Activated CD8-positive, alpha-beta memory T cell treated with anti-CD3 and anti-CD28 coated beads, Interleukin-2, amount 50 U/mL, for 48 hours (primary cell): ENCODE data around the gene PRKG1.
"Not testable (repeated sequence)": the region's sequence is repeated elsewhere in the genome, so short reads cannot be mapped to it uniquely, and the experiment has no call there.

Experiments
- DNase-seq: peaks from one replicate; pipeline ENCODE4 v3.0.0-alpha.2; 2020

Gene PRKG1

DNA sequence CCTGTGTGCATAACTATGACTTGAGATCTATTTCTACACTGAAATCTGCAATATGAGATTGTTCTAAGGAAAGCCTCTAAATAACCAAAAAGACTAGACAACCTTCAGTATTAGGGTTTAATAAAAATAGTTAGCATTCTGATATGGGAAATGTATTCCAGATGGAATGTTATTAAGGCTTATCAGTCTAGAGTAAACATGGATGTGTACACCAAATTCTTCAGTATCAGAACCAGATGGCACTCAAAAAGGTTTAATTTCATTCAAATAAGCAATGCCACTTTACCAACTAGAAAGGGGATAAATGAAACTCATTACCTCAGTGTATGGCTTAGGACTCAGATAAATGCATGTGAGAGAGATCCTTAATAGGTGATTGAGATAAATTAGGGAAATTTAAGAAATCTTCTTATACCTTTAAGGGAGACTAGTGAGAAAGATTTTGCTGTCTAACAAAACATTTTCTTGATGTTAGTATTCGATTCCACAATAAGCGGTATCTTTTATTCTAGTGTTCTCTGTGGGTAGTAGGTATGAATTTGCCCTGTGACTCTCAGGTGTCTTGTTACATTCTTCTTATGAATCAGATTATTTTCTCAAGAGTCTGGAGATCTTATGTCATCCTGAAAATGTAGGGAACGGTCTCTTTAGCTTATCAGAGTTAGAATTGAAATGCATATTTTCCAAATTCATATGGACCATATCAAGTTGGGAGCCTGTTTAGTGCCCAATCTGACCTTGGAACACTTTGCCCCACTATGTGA, 159.2 kb downstream of the PRKG1 start:
- DNase-seq = no peak

DNA sequence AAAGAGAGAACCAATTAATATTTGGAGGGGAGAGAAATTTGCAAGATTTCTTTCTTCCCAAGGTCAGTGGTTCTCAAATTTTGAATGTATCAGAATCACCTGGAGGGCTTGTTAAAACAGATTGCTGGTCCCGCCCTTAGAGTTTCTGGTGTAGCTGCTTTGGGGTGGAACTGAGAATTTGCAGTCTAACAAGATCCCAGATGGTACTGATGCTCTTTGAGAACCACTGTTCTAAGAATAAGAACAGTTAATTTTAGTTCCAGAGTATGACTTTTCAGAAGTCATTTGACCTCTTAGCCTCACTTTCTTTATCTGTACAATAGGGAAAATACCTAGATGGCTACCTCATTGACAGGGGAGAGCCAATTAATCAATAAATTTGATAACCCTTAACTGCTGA, 161.6 kb downstream of the PRKG1 start:
- no peak for DNase-seq

DNA sequence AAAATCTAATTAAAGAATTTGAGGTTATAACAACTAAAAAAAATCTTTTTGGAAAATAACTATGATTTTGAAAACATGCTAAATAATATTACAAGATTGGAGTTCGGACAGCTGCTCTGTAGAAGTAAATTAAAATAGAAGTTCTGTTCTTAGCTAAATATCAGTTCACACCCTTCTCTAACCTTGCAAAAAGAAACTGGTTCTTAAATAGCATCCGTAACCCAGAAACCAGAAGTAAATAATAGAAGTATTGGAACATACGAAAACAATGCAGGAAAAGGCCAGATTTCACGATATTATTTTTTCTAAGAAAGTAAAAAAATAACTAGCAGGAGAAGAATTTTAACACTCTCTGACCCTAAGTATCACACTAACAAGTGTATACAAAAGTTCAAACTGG, 164.7 kb downstream of the PRKG1 start:
- no peak for DNase-seq

DNA sequence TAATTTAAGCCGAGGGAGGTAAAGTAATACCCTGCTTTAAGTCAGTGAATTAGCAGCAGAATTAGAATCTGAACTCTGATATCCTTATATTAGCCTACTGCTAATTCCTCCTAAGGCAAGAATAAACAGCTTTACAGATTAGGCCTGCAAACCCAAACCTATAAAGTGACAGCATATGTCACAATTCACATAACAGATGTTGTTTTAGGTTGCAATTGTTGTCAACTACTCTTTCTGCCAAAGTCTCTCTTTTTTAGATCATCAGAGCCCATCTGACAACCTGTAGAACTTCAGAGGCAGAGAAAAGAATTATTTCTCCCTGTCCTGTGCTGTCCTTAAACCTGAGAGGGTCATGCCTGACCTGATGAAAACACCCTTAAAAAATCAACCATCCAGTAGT, 167.2 kb downstream of the PRKG1 start:
- no peak for DNase-seq

DNA sequence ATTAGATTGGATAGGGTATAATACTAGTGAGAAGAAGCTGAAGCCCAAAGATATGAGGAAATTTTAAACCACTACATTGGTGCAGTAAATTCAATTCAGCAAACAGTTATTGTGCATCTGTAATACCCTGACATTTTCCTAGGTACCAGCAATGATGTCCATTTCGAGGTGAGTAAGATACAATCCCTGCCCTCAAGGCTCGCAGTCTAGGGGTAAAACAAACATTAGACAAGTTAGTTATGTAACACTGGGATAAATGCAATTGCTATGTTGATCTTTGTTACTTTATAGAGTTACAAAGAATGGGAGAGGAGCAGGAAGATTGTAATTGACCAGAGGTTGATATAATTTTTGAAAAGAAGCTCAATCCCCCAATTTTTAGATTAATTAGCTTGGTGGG, 168.1 kb downstream of the PRKG1 start:
- no peak for DNase-seq

DNA sequence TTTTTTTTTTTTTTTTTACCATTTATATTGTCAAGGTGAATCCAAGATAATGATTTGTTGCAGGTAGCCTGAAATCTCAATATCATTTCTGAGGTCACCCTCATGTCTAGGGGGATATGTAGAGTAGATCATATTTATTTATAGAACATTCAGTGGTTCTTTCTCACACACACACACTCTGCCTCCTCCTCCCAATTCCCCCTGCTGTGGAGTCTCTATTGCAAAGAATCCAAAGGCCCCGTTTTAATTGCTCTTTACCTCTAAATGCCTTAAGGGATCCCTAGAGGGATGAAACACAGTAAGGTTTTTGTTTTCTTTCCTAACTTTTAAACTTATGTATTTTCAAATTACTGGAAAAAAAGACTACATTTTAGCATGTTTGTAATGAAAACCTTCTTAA, 170.0 kb downstream of the PRKG1 start:
- DNase-seq = no peak

DNA sequence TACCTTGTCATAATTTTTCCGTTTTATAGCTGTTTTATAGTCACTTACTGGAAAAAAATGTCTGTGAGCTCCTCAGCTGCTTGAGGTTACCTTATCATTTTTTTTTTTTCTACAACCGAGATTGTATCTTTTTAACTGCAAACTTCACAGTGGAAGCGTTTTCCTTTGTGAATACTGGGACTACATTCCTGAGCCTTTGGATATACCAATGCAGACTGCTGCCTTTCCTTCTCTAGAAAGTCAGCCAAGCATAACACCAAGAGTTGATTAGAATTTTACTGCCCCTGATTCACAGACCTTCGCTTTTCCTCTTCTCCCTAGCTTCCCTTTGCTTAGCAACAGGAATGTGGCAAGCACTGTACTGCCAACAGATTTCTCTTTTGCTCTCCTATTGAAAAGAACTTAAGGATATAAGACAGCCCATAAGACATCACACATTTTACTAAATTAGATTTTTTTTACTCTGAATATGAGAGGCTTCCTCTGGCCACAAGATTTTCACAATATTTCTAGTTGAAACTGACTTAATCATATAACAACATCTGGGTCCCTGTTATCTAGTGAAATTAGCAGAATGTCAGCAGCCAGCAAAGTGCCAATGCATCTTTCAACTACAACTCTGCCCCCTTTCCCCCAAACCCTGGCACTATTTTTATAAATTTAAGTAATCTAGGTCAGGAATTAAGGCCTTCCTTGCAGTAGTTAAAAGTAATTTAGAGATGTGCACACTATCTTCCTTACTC, 170.6 kb downstream of the PRKG1 start:
- no peak for DNase-seq

DNA sequence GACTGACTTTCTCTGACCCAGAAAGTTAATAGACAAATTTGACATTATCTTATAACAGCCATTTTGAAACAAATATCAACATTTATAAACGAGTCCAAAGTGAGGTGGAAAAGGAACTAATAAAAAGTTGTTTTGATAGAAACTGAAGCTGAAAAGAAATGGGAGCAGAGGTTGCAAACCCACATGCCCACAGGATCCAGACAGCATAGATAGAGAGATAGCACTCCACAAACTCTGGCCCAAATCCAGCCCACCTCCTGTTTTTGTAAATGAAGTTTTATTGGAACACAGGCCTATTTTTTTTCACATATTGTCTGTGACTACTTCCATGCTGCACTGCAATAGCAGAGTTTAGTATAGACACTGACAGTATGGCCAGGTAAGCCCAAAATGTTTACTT, 171.9 kb downstream of the PRKG1 start:
- DNase-seq = no peak

DNA sequence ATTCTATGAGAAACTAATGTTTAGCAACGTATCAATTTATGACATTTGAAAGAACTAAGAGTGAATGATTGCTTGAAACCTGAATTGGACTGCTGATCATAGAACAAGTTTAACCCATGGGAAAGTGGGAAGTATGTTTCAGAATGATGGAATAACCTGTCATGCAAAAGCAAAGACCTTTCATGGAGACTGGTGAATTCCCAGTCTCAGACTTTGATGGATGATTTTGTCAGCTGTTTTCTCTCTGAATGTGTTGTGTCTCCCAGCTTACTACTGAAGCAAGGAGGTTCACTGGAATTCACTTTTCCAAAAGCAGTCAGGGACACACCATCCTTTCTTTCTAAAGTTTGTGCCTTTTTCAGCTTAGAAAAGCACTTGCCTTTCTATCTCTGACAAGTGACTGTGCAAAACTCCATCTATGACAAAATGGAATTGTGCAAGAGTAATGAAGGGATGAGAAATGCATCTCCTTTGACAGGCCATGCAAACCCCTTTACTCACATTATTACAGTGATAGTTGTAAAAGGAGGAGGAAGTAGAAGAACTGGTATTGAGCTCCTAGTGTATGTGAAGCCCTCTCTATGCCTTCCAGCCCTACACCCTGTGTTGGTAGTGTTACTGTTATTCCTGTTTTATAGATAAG, 176.1 kb downstream of the PRKG1 start:
- no peak for DNase-seq

DNA sequence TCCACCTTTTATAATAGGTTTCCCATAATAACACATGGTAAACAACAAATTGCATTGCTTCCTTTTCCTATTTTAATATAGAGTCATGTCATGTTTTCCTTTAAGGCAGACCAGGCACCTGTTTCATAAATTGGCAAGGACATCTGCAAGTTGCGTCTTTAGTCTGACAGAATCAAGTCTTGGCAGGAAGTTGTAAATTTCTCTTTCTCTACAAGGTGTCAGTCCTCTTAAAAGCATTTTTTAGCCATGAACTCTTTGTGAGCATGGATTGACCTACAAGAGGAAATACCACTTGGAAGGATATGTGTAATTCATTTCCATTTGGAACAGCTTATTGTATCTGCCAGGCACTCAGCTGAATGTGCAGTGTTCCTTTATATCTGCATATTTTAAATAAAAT, 176.8 kb downstream of the PRKG1 start:
- DNase-seq = no peak

DNA sequence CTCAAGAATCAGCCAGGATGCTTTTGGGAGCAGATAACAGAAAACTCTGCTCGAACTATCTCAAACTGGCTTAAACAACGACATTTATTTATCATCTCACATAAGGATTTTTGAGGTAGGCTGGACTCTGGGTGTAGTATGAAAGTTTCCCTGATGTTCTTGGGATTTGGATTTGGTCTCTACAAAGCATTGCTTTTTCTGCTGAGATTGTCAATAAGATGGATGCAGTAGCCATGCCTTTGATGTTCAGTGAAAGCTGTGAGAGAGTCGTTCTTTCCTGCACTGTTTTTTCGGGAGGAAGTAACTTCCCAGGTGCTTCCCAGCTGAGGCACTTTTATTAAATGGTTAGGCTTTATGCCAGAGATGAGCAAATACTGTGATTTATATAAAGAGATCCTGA, 181.1 kb downstream of the PRKG1 start:
- DNase-seq = no peak

DNA sequence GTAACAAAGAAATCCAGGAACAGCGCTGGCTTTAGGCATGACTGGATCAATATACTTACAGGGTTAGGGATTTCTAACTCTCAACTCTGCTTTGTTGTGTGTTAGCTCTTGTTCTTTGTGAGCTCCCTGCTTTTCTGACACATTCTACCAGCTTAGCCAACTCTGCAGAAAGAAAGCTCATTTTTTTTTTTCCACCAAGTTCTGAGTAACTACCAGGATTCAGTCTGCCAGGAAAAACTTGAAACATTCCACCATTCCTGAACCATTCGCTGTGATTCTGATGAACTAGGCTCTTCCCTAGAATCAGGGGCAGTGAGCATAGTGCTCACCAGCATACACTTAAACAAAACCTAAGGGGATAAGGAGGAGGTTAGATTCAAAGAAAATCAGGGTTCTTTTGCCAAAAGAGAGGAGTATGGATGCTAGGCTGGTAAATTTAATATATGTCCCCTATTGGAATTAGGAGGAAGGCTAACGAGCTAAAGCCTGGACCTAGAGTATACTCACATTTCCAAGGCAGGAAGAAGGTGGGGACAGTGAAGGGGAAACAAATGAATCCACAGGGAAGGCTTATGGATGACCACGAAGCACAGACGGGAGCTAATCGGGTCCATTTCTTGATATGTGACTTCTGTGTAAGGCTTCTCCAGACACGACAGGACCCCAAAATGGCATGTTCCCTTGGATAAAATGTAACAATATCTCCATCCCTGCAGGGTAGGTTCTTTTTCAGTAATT, 183.4 kb downstream of the PRKG1 start:
- no peak for DNase-seq

DNA sequence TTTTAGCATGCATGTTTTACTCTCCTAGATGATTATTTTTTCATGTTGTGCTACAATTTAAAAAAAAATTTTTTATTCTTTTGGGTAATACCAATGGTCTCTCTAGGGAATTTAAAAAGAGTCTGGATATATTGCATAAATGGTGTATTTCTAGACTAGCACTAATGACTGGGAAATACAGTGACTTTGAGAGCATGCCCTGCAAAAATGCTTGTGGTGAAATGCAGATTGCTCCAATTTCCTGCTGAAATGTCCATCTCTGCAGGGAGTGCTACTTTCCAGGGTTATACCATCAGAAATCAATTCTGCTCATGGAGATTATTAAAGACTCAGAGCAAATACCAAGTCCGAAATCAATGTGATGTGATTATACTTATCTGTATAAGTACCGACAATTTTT, 186.1 kb downstream of the PRKG1 start:
- DNase-seq = no peak

DNA sequence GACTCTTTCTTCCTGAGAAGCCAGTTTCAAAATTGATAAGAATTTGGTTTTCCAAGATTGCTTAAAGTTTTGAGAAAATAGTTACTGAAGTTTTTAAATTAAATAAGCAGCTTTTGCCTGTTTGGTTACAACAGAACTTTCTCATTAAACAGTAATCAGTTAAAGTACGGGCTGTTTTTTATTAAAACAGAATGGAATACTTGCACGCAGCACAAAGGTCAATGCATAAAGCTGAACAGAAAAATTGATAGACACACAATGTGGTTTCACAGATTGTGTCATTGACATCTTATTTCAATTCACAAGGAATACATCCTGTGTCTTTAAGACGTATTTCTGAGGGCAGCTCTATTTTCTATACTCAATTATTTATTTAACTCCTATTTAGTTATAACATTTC, 192.2 kb downstream of the PRKG1 start:
- no peak for DNase-seq

DNA sequence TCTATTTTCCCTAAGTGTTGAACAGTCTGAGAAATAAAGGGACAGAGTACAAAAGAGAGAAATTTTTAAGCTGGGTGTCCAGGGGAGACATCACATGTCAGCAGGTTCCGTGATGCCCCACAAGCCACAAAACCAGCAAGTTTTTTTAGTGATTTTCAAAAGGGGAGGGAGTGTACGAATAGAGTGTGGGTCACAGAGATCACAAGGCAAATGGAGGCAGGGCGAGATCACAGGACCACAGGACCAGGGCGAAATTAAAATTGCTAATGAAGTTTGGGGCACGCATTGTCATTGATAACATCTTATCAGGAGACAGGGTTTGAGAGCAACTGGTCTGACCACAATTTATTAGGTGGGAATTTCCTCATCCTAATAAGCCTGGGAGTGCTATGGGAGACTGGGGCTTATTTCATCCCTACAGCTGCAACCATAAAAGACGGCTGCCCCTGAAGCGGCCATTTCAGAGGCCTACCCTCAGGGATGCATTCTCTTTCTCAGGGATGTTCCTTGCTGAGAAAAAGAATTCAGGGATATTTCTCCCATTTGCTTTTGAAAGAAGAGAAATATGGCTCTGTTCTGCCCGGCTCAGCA, 193.8 kb downstream of the PRKG1 start:
- not testable (repeated sequence) for DNase-seq

DNA sequence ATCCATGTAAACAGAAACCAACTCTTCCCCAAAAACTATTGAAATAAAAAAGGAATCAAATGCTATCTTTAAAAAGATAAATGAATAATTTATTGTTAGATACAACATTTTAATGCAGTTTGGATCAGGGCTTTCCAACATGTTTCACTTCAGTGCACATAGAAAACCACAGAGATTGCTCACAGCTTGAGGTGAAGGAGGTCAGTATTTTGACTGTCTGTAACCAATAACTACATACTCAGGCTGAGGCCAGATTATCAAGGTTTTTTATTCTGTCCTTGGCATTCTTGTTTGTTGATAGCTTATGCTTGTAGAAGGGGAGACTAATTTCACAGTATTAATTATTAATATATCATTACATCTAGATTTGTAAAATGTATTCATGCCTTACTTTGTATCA, 195.5 kb downstream of the PRKG1 start:
- DNase-seq = no peak

DNA sequence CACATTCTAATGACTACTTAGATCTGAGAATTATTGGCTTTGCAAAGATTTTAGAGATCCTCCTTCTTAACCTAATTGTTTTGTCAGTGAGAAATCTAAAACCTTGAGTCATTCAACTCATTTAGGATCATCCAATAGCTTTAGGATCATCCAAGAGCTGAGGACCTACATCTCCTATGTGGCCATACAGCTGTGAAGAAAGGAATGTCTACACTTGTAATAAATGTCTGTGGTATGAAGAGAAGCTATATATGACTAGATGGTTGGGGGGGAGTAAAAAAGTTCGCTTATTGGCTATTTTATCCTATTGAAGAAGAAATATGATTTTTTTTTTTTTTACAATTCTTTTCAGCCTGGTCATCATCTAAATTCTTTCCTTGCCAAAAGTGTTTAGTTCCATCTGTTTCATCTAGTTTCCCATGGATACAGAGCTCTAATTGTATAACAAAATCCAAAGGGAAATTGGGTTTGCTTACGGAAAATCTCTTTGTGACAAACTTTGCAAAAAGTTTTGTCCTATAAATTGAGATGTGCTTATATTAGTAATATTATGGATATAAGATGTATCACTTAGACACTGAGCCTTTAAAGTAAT, 196.7 kb downstream of the PRKG1 start:
- DNase-seq = no peak

DNA sequence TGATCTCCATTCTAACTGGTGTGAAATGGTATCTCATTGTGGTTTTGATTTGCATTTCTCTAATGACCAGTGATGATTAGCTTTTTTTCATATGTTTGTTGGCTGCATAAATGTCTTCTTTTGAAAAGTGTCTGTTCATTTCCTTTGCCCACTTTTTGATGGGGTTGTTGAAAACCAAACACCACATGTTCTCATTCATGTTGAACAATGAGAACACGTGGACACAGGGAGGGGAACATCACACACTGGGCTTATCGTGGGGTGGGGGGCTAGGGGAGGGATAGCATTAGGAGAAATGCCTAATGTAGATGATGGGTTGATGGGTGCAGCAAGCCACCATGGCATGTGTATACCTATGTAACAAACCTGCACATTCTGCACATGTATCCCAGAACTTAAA, 197.8 kb downstream of the PRKG1 start:
- DNase-seq = not testable (repeated sequence)

DNA sequence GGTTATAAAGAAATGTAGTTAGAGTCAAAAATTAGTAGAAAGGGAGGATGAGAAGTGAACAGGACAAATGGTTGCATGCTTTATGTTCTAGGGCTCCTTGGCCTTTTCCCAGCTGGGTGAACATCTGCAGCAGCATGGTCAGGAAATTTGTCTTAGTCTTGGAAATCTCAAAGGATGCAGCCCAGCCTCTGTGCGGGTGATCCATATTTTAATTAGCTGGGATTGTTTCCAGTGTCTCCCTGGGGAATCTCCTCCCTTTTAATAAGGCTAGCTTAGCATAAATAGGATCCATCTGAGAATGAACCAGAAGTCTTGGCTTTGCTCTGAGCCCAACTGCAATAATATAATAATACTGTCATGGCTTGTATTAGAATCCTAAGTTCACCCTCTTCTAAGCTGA, 198.3 kb downstream of the PRKG1 start:
- no peak for DNase-seq

DNA sequence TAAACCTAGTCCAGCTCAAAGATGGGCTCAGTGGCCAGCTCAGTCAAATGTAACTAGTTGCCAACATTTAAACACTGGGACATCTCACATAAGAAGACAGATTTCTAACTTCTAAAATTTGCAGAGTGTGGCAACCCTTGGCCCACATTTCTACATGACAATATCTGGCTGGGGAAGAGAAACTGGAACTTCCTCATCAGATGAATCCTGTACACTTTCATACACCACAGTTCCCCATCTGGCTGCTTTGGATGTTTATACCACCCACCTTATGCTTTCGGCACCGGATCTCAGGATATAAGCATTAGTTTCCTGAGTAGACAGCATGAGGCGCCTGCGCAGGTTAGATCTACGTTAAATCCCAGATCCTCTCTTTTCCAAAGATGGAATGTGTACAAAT, 199.3 kb downstream of the PRKG1 start:
- no peak for DNase-seq

DNA sequence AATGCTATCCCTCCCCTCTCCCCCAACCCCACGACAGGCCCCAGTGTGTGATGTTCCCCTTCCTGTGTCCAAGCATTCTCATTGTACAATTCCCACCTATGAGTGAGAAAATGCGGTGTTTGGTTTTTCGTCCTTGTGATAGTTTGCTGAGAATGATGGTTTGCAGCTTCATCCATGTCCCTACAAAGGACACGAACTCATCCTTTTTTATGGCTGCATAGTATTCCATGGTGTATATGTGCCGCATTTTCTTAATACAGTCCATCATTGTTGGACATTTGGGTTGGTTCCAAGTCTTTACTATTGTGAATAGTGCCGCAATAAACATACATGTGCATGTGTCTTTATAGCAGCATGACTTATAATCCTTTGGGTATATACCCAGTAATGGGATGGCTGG, 201.8 kb downstream of the PRKG1 start:
- not testable (repeated sequence) for DNase-seq

DNA sequence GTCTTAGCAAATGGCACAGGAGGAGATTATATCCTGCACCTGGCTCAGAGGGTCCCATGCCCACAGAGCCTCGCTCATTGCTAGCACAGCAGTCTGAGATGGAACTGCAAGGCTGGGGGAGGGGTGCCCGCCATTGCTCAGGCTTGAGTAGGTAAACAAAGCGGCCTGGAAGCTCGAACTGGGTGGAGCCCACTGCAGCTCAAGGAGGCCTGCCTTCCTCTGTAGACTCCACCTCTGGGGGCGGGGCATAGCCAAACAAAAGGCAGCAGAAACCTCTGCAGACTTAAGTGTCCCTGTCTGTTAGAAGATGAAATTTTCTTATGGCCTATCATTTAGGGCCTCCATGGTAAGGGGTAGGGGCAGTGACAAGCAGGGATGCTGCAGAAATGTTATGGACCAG, 207.1 kb downstream of the PRKG1 start:
- not testable (repeated sequence) for DNase-seq

DNA sequence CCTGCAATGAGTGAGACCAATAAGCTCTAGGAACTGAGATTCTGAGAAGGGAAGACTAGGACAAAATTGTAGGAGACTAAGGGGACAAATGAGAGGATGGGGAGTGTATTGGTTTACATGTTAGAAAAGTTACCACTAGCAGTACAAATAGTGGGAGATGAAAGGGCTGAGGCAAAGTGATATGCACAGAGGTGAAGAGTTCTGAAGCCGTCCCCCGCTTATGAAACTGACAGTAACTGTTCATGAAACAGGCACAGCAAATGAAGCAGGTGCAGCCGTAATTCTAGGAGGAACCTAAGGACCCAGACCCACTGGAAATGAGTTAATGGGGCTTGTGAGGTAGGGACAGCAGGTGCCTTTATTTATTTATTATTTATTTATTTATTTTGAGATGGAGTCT, 211.3 kb downstream of the PRKG1 start:
- DNase-seq = no peak
